ENCODE data around the gene SLC38A3.

Gene SLC38A3

DNA sequence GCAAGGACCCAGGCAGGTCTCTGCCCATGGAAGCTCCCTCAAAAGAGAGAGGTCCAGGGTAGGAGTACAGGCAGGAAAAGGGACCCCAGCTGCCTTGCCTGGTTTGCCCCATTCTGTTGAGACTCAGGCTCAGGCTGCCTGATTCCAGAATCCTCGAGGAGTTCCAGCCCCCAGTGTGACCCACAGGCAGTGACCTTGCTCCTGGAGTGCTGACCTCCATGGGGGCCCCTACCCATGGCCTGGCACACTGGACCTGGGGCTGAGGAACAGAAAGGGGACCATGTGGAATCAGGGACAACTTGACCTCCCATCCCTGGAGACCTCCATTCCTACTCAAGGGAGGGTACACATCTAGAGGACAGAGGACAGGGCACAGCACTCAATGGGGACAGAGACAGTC lies 60.5 kb downstream of the SLC38A3 start:
- no peak for DNase-seq (ENCODE audit: low spot score)
- no peak for FAIRE-seq

DNA sequence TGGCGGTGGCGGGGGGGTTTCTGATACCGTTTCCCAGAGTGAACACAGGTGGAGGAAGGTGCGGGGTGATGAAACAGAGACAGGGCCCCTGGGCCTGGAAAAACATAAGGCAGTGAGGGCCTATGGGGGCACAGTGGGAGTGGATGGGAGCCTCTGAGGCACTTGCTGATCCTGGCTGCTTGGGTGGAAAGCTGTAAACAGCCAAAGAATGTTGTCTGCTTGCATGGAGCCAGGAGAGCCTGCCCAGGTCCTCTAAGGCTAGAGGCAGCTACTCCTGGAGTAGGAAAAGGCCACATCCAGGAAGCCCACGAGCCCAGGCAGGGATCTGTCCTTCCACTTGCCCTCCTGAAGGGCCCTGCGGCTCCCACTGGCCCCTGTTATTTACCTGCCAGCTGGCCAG lies 60.9 kb downstream of the SLC38A3 start:
- no peak for DNase-seq (ENCODE audit: low spot score)

DNA sequence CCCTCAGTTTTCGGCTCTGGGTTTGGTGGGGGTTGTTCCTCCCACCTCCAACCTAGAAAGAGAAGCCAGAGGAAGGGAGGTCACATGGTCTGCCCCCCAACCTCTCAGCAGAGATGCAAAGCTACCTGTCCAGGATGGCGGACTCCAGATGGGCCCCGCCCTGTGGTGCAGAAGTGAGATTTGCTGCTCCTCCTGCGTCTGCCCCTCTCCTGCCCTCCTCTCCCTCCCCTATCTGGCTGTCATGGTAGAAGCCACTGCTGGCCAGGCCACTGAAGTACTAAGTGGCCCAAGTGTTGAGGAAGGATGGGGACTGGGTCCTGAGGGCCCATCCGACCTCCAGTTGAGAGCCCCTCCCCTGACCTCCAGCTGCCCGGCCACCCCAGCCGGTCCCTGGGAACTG lies 61.8 kb downstream of the SLC38A3 start:
- DNase-seq (ENCODE audit: low spot score) = no peak
- FAIRE-seq = no peak

More for the DNA sequence above, 60.9 kb downstream of the SLC38A3 start:
- no peak for FAIRE-seq

DNA sequence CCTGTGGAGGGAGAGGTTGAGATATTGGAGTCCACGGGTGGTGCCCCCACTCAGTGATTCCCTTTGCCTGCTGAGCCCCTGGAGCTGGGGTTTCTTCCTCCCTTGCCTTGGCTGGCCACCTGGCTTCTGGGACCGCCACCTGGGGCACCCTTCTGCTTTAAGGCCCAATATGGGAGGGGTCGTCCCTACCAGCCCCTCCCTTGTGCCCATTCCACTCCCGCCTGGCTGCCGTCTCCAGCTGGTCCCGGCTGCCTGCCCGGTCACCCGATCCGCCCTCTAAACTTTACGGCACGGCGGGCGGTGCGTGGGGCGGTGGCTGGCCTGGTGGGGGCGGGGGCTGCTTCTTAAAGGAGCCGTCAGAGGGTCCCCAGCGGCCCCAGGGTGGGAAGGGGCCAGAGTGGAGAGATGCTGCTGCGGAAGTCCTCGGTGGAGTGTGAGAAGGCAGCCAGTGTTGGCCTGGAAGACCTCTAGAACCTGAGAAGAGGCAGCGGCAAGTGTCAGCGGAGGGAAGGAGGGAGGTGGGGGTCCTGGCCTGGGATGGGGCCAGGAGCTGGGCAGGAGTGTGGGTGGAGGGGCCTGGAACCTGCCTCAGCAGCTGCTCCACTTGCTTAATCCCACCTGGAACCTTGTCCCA lies 62.3 kb downstream of the SLC38A3 start:
- FAIRE-seq = peak; percentile 84
- peak; percentile 66 for DNase-seq (ENCODE audit: low spot score)

DNA sequence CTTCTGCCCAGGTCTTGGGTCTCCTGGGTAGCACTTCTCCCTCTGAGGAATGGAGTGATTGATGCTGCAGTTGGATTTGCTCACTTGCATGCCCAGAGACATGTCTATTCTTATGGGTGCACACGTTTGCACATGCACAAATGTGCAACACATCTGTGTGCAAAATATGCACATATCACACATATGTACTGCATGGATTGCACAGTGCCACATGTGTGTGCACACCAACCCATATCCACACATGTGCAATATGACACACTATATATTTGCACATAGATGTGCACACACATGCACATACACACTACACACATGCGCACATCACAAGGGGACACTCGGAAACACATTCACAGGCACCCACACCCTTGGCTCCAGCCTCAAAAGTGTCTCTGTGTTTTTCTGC lies 63.2 kb downstream of the SLC38A3 start:
- FAIRE-seq = peak; percentile 52

DNA sequence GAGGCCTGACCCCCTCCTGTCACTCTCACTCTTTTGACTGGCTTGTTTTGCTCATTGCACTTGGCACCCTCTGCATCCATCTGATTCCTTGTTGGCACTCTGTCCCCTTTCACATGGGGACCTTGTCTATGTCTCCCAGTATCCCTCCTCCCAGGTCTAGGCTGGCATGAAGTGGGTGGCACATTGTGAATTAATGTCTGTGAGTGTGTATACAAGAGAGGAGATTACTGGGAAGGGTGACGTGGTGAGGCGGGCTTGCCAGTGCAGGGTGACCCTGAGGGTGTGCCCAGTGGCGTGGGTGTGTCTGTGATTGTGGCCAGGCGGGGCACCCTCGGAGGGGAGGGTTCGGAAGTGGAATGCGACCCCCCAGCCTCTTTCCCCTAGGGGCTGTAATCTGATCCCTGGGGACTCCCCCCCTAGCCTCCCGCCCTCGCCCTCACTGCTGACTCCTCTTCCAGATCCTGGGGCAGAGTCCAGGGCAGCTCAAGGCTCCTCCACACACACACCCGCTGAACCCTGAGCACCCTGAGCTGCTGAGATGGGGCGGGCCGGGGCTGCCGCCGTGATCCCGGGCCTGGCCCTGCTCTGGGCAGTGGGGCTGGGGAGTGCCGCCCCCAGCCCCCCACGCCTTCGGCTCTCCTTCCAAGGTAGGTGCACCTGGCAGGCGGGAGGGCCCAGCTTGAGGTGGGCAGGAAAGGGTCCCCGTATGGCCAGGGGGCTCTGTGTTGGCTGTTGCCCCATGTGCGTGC lies 63.8 kb downstream of the SLC38A3 start, which contains the start of gene SEMA3B:
Gene SEMA3B (plus strand): TSS at position 445 of the 749 bp plus-strand sequence. CDS start 94 bp downstream, at position 539.
- peak; percentile 72 for DNase-seq (ENCODE audit: low spot score)
- FAIRE-seq = peak; percentile 56

More for the DNA sequence above, 63.2 kb downstream of the SLC38A3 start:
- DNase-seq (ENCODE audit: low spot score) = no peak

DNA sequence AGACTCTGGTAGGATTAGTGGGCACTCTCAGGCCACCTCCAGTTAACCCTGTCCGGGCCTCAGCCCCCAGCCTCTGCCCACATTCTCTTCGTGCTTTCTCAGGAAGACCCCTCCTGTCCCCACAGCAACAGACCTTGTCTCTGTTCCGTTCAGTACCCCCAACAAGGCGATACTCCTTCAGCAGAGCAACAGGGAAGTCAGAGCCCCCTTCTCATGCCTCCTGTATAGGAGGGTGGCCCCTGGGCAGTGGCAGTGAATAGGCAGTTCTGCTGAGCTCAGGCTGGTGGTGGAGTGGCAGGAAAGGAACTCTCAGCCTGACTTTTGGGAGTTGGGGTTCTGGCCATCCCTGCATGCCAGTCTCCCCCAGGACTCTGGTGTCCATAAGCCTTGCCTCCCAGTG lies 64.4 kb downstream of the SLC38A3 start:
- DNase-seq (ENCODE audit: low spot score) (no peak), FAIRE-seq (no peak)

DNA sequence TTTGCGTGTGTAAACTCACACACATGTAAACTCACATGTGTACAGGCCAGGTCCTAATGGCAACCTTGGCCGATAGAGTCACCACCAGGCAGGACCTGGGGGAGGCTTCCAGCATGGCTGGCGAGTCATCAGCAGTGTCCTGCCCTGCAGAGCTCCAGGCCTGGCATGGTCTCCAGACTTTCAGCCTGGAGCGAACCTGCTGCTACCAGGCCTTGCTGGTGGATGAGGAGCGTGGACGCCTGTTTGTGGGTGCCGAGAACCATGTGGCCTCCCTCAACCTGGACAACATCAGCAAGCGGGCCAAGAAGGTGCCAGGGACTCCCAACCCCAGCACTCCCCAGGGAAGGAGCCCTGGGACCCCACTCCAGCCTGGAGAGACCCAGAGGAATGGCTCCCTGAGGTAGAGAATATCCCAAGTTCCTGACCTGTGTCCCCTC lies 64.9 kb downstream of the SLC38A3 start:
- FAIRE-seq (no peak), DNase-seq (ENCODE audit: low spot score) (peak; percentile 68)

DNA sequence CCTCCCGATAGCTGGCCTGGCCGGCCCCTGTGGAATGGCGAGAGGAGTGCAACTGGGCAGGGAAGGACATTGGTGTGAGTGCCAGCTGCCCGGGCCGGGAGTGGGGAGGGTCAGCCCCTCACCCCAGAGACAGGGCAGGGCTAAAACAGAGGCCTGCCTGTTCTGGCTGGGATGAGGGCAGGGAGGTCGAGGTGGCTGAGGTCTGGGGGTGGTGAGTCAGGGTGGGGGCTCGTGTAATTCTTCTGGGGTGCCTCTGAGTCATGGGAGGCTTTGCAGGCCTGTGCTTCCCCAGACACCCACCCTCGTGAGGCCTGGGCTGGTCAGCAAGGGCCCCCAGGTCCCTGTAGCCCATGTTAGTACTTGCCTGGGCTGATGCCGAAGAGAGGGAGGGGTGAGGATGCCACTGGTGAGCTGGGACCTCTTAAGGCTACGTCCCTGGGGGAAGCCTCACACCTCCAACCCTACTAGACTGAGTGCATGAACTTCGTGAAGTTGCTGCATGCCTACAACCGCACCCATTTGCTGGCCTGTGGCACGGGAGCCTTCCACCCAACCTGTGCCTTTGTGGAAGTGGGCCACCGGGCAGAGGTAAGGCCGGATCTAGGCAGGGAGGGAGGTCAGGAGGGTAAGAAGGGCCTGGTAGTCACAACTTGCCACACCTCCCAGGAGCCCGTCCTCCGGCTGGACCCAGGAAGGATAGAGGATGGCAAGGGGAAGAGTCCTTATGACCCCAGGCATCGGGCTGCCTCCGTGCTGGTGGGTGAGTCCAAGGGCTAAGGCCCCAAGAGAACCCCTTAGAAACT lies 65.6 kb downstream of the SLC38A3 start:
- DNase-seq (ENCODE audit: low spot score) (no peak), FAIRE-seq (no peak)
